Panc1 (cell line): ENCODE data around the gene S100A16.
A peak's percentile ranks its signal among the peaks of the same experiment; 100 is the strongest.

Experiments
- CTCF ChIP-seq: fragments of 450-650 bp; IDR thresholded peaks from 2 replicates; pipeline ENCODE4 v1.5.1; 2017; ENCODE audit warnings: mild to moderate bottlenecking
- POLR2AphosphoS5 ChIP-seq: IDR thresholded peaks from 2 replicates; pipeline ENCODE4 v1.6.1; 2012; ENCODE audit warnings: mild to moderate bottlenecking, low read depth, low read length, moderate library complexity
- SIN3A ChIP-seq: IDR thresholded peaks from 2 replicates; pipeline ENCODE4 v1.6.1; 2012; ENCODE audit warnings: low read depth, mild to moderate bottlenecking, low read length, moderate library complexity, borderline replicate concordance; ENCODE audit not compliant: insufficient read depth

- TF ChIP-seq CTCF (no peak), SIN3A (no peak), POLR2AphosphoS5 (peak; percentile 26; the same call in 1 of the 2 replicates)
Observed at GRCh38 chr1:153661111-153661708, 48.3 kb upstream of the S100A16 start.
